Measurements from ENCODE around the gene MFSD2B. TPM values are rescaled to one million over a fixed set of nuclear protein-coding genes. Genes with fewer than 3 reads are reported as not detected.

Gene MFSD2B
- total RNA-seq, 1 donor from 2014 or later, result 0.41 TPM

- FAIRE-seq (no peak), DNase-seq (ENCODE audit: low spot score in 2 of 2) (peak; percentile 36 to 44)
These were observed 39.7 kb downstream of the MFSD2B start, which contains the start of gene FKBP1B for GRCh38 chr2:24049485-24050021. Gene FKBP1B, plus strand, starts transcription at chr2:24049741. Its CDS starts 109 bp downstream, at chr2:24049850.

GRCh38 chr2:24050041-24050979, 40.4 kb downstream of the MFSD2B start:
- no peak for FAIRE-seq

GRCh38 chr2:24051833-24052232, 41.9 kb downstream of the MFSD2B start:
- no peak for FAIRE-seq
- no peak for DNase-seq (ENCODE audit: low spot score in 2 of 2)

More at GRCh38 chr2:24050041-24050979, 40.4 kb downstream of the MFSD2B start:
- peak in 1 of 2 donors; percentile 7 for DNase-seq (ENCODE audit: low spot score in 2 of 2)

- FAIRE-seq, result no peak
- DNase-seq (ENCODE audit: low spot score in 2 of 2), result no peak
These were observed 43.1 kb downstream of the MFSD2B start for GRCh38 chr2:24052951-24053350.

- FAIRE-seq (no peak), DNase-seq (ENCODE audit: low spot score in 2 of 2) (no peak)
These were observed 44.6 kb downstream of the MFSD2B start for GRCh38 chr2:24054366-24055010.

GRCh38 chr2:24055750-24056149, 45.9 kb downstream of the MFSD2B start:
- no peak for DNase-seq (ENCODE audit: low spot score in 2 of 2)
- FAIRE-seq, result no peak

GRCh38 chr2:24058564-24059271, 48.8 kb downstream of the MFSD2B start:
- DNase-seq (ENCODE audit: low spot score in 2 of 2) (no peak), FAIRE-seq (no peak)

GRCh38 chr2:24065341-24065740, 55.5 kb downstream of the MFSD2B start:
- no peak for FAIRE-seq

GRCh38 chr2:24072259-24072658, 62.4 kb downstream of the MFSD2B start:
- DNase-seq (ENCODE audit: low spot score in 2 of 2) (no peak), FAIRE-seq (no peak)

More at GRCh38 chr2:24065341-24065740, 55.5 kb downstream of the MFSD2B start:
- DNase-seq (ENCODE audit: low spot score in 2 of 2), result no peak

- no peak for FAIRE-seq
- DNase-seq (ENCODE audit: low spot score in 2 of 2), result no peak
These were observed 63.9 kb downstream of the MFSD2B start for GRCh38 chr2:24073816-24074215.

GRCh38 chr2:24075259-24075658, 65.4 kb downstream of the MFSD2B start:
- DNase-seq (ENCODE audit: low spot score in 2 of 2) (no peak), FAIRE-seq (no peak)

Small RNA genes lying within 50 kb of the gene (small RNA-seq; reads per million reads assigned to genes)
- gene RN7SL610P, result not detected
- not detected for gene RNU6-370P

Other genes starting within 250 kb of the MFSD2B start
- 55.0 TPM for gene ATAD2B, start 83.0 kb upstream of the MFSD2B start, total RNA-seq
- gene UBXN2A, start 69.6 kb upstream of the MFSD2B start, total RNA-seq, result 64.8 TPM
- gene WDCP, start 37.3 kb downstream of the MFSD2B start, total RNA-seq, result 27.3 TPM
- 73.8 TPM for gene FKBP1B, start 39.7 kb downstream of the MFSD2B start, total RNA-seq
- 125 TPM for gene SF3B6, start 66.2 kb downstream of the MFSD2B start, total RNA-seq
- gene TP53I3, start 74.7 kb downstream of the MFSD2B start, total RNA-seq, result 15.5 TPM
- gene PFN4, start 113.2 kb downstream of the MFSD2B start, total RNA-seq, result not detected
- gene FAM228B, start 113.4 kb downstream of the MFSD2B start, total RNA-seq, result 127 TPM
- gene FAM228A, start 165.0 kb downstream of the MFSD2B start, total RNA-seq, result 3.3 TPM